DMS114 treated with DMSO at 0.1 percent for 48 hours (cell line): Measurements from ENCODE around the gene AUTS2.

Experiments
- DNase-seq: peaks from one replicate; lab custom pipeline; 2025; ENCODE audit not compliant: unreplicated experiment; lab: John Stamatoyannopoulos, UW

AUTS2 gene

GRCh38 chr7:69962186-69963065 lies 364.2 kb downstream of the AUTS2 start:
- no peak for DNase-seq

GRCh38 chr7:69963393-69963792 lies 365.1 kb downstream of the AUTS2 start:
- DNase-seq: no peak

DNA sequence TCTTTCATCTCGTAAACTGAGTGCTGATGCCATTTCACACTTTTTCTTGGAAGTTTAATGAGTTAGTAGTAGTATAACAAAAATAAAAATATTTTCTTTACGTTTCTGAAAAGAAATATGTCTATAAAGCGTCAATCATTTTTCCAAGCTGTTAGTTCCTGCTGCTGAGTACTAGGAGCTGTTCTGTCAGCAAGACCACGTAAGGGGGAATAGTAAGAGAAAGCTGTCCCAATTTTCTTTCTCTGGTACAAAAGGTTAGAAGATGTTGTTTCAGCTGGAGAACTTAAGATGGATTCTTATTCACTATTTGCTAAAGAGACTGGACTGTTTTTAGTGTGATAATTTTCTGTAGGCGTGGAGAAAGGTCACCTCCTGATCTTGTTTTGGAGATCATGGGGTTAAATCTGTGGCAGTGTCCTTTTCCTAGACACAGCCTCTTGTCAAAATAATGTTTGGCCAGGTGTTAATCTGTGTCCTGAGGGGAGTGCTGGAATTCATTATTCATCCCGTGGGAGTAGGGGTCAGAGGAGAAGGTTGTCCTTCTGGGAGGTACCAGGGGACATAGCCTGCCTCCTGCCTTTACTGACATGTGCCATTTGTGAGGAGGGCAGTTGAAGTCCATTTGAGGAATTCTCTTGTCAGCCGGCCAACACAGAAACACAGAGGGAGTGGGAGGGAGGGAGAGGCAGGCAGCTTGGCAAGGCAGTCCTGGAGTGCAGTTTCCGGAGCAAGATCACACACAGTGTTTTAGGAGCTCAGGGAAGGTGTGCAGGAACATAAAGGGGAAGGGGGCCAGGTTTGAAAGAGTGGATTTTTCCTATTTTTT lies 368.7 kb downstream of the AUTS2 start:
- no peak for DNase-seq

- DNase-seq: no peak
These were observed 369.6 kb downstream of the AUTS2 start for GRCh38 chr7:69967689-69968450.

DNA sequence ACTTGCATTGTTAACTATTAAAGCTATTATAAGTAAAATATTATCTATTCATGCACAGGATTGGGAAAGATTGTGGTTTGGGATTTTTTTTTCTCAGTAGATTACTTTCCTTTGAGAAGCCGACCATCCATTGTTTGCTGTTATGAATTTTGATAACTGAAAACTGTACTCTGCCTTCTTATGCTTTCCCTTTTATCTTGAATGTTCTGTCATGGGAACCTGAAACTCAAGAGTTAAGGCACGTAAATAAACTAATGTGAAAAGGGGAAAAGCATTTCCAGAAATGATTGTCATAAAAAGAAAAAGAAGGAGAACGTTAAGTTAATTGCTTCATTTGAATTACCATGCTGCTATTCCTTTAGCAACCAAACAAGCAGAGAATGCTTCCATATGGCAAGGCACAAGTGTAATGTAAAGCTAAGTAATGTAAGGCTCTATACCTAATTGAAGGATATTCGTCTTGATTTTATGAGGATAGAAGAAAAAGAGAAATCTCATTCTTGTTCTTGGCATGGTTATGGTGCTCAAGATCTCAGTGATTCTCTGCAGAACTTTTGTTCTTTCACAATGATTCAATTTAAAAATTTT lies 370.8 kb downstream of the AUTS2 start:
- no peak for DNase-seq

DNA sequence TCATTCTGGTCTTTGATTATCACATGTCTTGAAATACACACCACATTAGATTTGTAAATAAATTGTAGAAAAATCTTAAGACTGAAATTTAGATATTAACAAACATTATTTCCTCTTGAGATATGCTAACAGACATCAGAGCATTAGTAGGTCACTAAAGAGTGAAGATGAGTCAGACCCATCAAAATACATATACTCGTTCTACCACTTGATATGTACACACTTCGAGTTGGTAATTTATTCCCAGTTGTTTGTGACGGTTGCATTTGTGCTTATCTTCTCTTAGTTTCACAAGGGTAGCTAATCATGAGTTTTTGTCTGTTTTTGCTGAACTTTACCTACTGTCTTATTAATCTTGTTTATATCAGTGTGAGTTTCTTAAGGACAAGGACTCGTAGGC lies 383.4 kb downstream of the AUTS2 start:
- DNase-seq: no peak

- no peak for DNase-seq
These were observed 383.9 kb downstream of the AUTS2 start for GRCh38 chr7:69982197-69982596.

GRCh38 chr7:69989551-69989950 lies 391.3 kb downstream of the AUTS2 start:
- no peak for DNase-seq

- DNase-seq: no peak
These were observed 394.7 kb downstream of the AUTS2 start for GRCh38 chr7:69992938-69993337.

DNA sequence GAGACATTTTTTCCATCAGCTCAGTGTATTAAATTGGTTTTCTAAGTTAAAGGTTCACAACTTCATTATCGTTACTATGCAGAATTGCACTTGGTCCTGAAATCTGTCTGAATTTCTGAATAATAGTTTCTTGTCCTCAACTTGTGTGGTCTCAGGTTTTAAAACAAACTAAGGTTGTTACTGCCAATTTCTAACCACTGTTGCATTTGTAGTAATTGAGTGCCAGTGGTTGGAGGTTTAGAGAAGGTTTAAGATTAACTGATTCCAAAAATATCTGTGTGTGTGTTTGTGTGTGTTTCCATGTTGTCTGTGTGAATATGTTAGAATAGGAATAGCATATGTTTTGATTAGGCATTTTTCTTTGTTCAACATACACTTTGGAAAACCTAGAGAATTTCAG lies 395.9 kb downstream of the AUTS2 start:
- no peak for DNase-seq

GRCh38 chr7:69994886-69995542 lies 396.7 kb downstream of the AUTS2 start:
- no peak for DNase-seq

GRCh38 chr7:69996121-69996520 lies 397.8 kb downstream of the AUTS2 start:
- no peak for DNase-seq

GRCh38 chr7:70000737-70001348 lies 402.6 kb downstream of the AUTS2 start:
- DNase-seq: no peak

DNA sequence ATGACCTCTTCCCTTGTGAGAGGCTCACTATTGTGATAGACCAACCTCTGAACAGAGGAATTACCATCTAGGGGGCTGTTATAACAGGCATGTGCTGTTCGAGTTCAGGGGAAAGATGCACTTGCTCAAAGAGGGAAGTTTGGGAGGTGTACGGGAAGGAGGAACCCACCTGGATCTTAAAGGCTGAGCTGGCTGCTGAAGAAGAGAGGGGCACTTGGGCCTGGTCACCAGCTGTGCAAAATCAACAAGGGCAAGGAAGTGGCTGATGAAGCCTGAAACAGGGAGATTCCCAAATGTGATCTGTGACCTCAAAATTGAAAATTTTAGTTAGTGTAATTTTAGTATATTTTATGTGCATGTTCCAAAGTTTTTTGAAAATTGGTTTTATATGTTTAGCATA lies 407.2 kb downstream of the AUTS2 start:
- DNase-seq: no peak

- DNase-seq: no peak
These were observed 407.6 kb downstream of the AUTS2 start for GRCh38 chr7:70005891-70006260.

GRCh38 chr7:70006261-70006920 lies 408.1 kb downstream of the AUTS2 start:
- DNase-seq: no peak

DNA sequence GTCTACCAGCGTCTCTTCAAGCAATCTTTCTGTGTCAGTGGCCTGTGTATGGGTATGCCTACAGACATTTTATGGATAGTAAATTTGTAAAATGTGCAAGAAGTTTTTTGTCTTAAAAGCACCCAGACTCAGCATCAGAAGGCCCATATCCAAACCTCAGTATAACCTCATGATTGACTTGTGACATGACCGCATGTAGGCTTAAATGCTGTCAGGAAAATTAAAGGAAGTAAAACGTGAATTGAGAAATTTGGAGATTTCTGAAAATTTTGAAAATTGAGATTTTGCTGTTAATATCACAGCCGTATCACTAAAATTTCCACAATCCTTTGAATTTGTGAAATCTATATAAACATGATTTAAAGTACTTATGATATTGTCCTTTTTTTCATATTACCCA lies 410.2 kb downstream of the AUTS2 start:
- no peak for DNase-seq

DNA sequence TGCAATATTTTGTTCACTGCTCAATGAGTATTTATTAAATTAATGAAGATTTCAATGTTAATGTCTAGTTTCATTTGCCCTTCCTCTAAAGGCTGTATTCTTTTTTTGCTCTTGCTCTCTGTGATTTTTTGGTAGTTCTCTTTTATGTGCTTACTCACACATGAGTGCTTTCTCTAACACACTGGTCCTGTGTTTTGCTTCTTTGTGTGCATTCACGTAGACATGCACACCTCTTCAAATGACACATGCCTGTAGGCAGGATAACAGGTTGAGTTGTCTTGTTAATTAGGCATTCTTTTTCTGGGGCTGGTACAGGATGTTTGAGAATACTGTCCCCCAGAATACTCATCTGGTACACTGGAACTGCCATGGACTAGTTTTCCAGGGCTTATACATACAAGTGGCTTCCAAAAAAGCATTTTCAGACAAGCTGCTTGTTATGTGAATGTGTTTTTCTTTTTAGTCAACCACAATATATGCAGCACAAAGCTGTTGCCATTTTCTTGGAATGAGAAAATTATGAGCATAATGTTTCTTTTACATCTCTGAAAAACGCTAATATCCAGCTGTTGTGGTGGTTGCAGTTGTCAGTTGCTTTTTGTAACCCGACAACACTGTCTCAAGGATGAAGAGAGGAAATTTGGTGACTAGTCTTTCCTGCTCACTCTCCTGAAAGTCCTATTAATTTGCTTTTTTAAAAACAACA lies 416.4 kb downstream of the AUTS2 start:
- no peak for DNase-seq

DNA sequence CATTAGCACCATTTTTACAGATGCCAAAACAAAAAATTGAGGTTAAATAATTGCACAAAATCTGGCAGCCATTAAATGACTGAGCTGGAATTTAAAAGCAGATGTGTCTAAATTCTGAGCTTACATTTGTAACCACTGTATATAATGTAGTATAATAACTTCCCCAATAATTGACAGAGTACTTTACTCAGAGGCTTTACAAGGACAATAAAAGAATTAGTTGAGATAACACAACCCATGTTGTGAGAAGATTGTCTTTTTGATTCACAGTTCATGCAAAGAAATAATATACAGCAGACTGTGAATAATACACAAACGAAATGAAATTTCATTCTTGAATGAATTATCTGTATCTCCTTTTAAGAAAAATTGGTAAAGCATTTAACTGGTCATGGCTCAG lies 417.1 kb downstream of the AUTS2 start:
- DNase-seq: no peak
